MM.1S (cell line): ENCODE results near the gene WASHC3.

Experiments used
- EZH2 ChIP-seq: fragments of 300-600 bp; sonication (generic); optimal IDR thresholded peaks from 2 replicates; pipeline ENCODE3; 2017; ENCODE audit warnings: low read depth, mild to moderate bottlenecking, antibody characterized with exemption, low read length, mixed read lengths
- TF ChIP-seq, protein P1 (sequence below): fragments of 300-600 bp; sonication (generic); IDR thresholded peaks from 2 replicates; pipeline ENCODE4 v1.5.1; 2016; ENCODE audit warnings: antibody characterized with exemption, low read length, mixed read lengths

GRCh38 chr12:101992091-101992490, 69.7 kb downstream of the WASHC3 start:
- TF ChIP-seq, protein P1, sequence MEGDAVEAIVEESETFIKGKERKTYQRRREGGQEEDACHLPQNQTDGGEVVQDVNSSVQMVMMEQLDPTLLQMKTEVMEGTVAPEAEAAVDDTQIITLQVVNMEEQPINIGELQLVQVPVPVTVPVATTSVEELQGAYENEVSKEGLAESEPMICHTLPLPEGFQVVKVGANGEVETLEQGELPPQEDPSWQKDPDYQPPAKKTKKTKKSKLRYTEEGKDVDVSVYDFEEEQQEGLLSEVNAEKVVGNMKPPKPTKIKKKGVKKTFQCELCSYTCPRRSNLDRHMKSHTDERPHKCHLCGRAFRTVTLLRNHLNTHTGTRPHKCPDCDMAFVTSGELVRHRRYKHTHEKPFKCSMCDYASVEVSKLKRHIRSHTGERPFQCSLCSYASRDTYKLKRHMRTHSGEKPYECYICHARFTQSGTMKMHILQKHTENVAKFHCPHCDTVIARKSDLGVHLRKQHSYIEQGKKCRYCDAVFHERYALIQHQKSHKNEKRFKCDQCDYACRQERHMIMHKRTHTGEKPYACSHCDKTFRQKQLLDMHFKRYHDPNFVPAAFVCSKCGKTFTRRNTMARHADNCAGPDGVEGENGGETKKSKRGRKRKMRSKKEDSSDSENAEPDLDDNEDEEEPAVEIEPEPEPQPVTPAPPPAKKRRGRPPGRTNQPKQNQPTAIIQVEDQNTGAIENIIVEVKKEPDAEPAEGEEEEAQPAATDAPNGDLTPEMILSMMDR, result no peak
- no peak for TF ChIP-seq EZH2
